Measurements from ENCODE around the gene MAP3K6.
"Not testable (repeated sequence)": the region's sequence is repeated elsewhere in the genome, so short reads cannot be mapped to it uniquely, and the experiment has no call there.

The MAP3K6 gene, protein sequence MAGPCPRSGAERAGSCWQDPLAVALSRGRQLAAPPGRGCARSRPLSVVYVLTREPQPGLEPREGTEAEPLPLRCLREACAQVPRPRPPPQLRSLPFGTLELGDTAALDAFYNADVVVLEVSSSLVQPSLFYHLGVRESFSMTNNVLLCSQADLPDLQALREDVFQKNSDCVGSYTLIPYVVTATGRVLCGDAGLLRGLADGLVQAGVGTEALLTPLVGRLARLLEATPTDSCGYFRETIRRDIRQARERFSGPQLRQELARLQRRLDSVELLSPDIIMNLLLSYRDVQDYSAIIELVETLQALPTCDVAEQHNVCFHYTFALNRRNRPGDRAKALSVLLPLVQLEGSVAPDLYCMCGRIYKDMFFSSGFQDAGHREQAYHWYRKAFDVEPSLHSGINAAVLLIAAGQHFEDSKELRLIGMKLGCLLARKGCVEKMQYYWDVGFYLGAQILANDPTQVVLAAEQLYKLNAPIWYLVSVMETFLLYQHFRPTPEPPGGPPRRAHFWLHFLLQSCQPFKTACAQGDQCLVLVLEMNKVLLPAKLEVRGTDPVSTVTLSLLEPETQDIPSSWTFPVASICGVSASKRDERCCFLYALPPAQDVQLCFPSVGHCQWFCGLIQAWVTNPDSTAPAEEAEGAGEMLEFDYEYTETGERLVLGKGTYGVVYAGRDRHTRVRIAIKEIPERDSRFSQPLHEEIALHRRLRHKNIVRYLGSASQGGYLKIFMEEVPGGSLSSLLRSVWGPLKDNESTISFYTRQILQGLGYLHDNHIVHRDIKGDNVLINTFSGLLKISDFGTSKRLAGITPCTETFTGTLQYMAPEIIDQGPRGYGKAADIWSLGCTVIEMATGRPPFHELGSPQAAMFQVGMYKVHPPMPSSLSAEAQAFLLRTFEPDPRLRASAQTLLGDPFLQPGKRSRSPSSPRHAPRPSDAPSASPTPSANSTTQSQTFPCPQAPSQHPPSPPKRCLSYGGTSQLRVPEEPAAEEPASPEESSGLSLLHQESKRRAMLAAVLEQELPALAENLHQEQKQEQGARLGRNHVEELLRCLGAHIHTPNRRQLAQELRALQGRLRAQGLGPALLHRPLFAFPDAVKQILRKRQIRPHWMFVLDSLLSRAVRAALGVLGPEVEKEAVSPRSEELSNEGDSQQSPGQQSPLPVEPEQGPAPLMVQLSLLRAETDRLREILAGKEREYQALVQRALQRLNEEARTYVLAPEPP (N-terminal part only)
- 7.1 to 9.5 (median 8.3) reads per million in 3 donors for total RNA-seq

DNA sequence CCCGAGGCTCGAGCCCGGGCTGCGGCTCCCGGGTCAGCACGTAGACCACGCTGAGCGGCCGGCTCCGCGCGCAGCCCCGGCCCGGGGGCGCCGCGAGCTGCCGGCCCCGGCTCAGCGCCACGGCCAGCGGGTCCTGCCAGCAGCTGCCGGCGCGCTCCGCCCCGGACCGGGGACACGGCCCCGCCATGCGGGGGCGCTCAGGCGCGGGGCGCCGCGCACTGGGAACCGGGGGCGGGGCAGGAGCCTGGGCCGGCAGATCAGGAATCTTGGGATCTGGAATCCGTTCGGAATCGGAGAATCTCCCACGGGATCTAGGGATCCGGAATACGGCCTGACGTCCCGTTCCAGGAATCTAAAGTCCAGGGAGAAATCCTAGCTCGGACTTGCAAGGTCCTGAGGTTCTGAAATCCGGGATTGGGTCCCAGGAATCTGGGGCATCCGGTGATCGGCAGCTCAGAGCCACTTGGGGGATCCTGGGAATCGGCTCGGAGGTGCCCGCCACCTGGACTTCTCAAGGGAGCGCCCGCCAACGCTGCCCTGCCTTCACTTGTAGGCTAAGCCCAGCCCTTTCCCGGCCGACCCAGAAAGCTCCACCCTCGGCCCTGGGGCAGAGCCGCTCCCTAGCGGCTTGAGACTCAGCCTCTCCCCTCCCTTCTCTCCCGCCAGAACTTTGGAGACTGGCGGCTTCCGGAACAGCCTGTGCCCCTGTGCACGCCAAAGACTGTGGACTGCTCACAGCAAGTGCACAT lies at the start of gene MAP3K6:
Gene MAP3K6 (minus strand): TSS at position 551 of the 749 bp plus-strand sequence. CDS start 364 bp downstream, at position 187.
- Histone ChIP-seq H3K27ac (ENCODE audit: insufficient read depth, low read length, poor library complexity, severe bottlenecking) (peak within 1 kb of the TSS; percentile 43), H3K4me3 (ENCODE audit: insufficient read depth, low read depth, low read length, poor library complexity, severe bottlenecking) (peak within 1 kb of the TSS; percentile 72), H3K9me3 (ENCODE audit: control insufficient read depth, low read length) (no peaks in the 10 kb centered on the region), H3K4me1 (ENCODE audit: control insufficient read depth, insufficient read depth, low read length, poor library complexity, severe bottlenecking) (peaks cover 20% of the 10 kb centered on the region), H3K36me3 (ENCODE audit: control insufficient read depth, insufficient read depth, low read length) (no peaks in the 10 kb centered on the region), H3K27me3 (replicated peaks; ENCODE audit: control insufficient read depth, insufficient read depth, low read length, poor library complexity, severe bottlenecking) (no peaks in the 10 kb centered on the region)
- no peak for DNase-seq

DNA sequence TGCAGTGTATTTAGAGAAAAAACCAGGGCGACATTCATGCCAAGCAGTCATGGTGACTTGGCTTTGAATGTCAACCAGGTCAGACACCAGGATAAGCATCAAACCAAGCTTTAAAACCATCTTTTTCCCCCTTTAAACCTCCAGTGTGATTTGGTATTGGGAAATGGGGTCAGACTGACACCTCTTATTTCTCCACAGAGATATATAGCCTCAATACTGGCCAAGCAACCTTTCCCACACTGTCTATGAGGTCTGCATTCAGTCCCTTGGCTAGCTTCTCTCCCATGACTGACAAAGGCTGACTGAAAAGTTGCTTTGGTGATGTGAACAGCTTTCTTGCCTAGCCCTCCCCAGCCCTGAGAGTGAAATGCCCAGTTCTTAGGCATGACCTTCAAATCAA lies 47.3 kb upstream of the MAP3K6 start:
- Histone ChIP-seq H3K4me1 (ENCODE audit: control insufficient read depth, insufficient read depth, low read length, poor library complexity, severe bottlenecking) (no peaks in the 10 kb centered on the region), H3K36me3 (ENCODE audit: control insufficient read depth, insufficient read depth, low read length) (peaks cover 87% of the 10 kb centered on the region)
- no peak for DNase-seq

DNA sequence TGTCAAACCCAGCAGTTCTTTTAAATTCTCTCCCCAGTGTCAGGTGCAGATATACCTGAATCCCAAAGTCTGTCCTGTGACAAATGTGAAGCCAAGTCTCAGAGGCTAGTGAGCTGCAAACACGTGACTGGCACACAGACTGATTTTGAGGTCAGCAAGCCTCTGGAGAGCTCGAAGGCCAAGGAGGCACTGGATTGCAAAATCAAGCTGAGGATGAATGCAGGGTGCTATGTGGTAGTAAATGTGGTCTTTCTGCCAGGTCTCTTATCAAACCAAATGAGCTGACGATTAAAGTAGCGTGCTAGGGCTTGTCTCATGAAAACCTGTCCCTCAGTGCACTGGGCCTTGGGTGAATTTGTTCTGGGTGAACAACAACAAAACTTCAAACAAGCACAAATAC lies 46.2 kb upstream of the MAP3K6 start:
- H3K36me3 ChIP-seq (ENCODE audit: control insufficient read depth, insufficient read depth, low read length) = peaks cover 91% of the 10 kb centered on the region
- no peak for DNase-seq
- H3K27me3 ChIP-seq (replicated peaks; ENCODE audit: control insufficient read depth, insufficient read depth, low read length, poor library complexity, severe bottlenecking) = no peaks in the 10 kb centered on the region
- H3K27ac ChIP-seq (ENCODE audit: insufficient read depth, low read length, poor library complexity, severe bottlenecking) = no peak overlapping the region
- H3K4me3 ChIP-seq (ENCODE audit: insufficient read depth, low read depth, low read length, poor library complexity, severe bottlenecking) = no peak overlapping the region
- no peaks in the 10 kb centered on the region for H3K9me3 ChIP-seq (ENCODE audit: control insufficient read depth, low read length)
- H3K4me1 ChIP-seq (ENCODE audit: control insufficient read depth, insufficient read depth, low read length, poor library complexity, severe bottlenecking) = no peaks in the 10 kb centered on the region

More for the DNA sequence above, 47.3 kb upstream of the MAP3K6 start:
- H3K27ac ChIP-seq (ENCODE audit: insufficient read depth, low read length, poor library complexity, severe bottlenecking) = no peak overlapping the region
- no peak overlapping the region for H3K4me3 ChIP-seq (ENCODE audit: insufficient read depth, low read depth, low read length, poor library complexity, severe bottlenecking)
- no peaks in the 10 kb centered on the region for H3K9me3 ChIP-seq (ENCODE audit: control insufficient read depth, low read length)
- H3K27me3 ChIP-seq (replicated peaks; ENCODE audit: control insufficient read depth, insufficient read depth, low read length, poor library complexity, severe bottlenecking) = no peaks in the 10 kb centered on the region

DNA sequence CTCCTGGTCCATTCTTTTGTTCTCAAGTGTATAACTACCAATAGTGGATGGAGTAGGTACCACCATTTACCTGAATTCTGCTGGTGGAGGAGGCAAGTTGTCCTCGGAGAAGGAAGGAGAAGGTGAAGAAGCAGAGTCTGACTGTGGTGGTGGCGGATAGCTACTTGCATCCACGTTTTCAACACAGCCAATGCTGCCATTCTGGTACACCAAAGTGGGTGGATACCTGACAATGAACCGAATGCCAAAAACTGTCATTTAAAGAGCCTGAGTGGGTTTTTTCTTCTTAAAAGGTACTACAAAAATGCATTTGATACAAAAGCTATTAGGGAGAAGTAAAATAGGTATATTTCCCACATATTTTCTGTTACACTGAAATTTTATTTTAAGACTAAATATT lies 45.7 kb upstream of the MAP3K6 start:
- Histone ChIP-seq H3K9me3 (ENCODE audit: control insufficient read depth, low read length) (no peaks in the 10 kb centered on the region), H3K4me1 (ENCODE audit: control insufficient read depth, insufficient read depth, low read length, poor library complexity, severe bottlenecking) (no peaks in the 10 kb centered on the region), H3K27me3 (replicated peaks; ENCODE audit: control insufficient read depth, insufficient read depth, low read length, poor library complexity, severe bottlenecking) (no peaks in the 10 kb centered on the region), H3K36me3 (ENCODE audit: control insufficient read depth, insufficient read depth, low read length) (peaks cover 92% of the 10 kb centered on the region), H3K27ac (ENCODE audit: insufficient read depth, low read length, poor library complexity, severe bottlenecking) (no peak overlapping the region), H3K4me3 (ENCODE audit: insufficient read depth, low read depth, low read length, poor library complexity, severe bottlenecking) (no peak overlapping the region)
- no peak for DNase-seq

DNA sequence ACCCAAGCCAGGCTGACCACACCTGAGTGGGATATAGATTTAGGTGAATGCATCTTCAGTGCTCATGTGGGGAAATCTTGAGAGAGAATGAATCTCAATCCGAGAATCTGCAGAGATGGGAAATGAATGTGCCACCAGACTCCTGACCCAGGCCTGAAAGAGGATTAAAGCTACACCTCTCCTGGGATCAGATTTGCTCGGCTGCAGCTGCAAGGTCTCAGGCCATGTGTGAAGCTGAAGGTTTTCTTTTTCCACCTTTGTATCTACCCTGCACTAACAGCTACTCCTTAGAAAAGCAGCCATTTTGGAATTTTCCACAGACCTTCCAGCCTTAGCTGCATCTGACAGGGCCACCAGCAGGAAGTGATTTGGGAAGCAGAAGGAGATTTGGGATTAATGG lies 43.9 kb upstream of the MAP3K6 start:
- Histone ChIP-seq H3K27me3 (replicated peaks; ENCODE audit: control insufficient read depth, insufficient read depth, low read length, poor library complexity, severe bottlenecking) (no peaks in the 10 kb centered on the region), H3K9me3 (ENCODE audit: control insufficient read depth, low read length) (no peaks in the 10 kb centered on the region), H3K27ac (ENCODE audit: insufficient read depth, low read length, poor library complexity, severe bottlenecking) (no peak overlapping the region), H3K36me3 (ENCODE audit: control insufficient read depth, insufficient read depth, low read length) (peaks cover 82% of the 10 kb centered on the region), H3K4me1 (ENCODE audit: control insufficient read depth, insufficient read depth, low read length, poor library complexity, severe bottlenecking) (no peaks in the 10 kb centered on the region), H3K4me3 (ENCODE audit: insufficient read depth, low read depth, low read length, poor library complexity, severe bottlenecking) (no peak overlapping the region)
- no peak for DNase-seq

DNA sequence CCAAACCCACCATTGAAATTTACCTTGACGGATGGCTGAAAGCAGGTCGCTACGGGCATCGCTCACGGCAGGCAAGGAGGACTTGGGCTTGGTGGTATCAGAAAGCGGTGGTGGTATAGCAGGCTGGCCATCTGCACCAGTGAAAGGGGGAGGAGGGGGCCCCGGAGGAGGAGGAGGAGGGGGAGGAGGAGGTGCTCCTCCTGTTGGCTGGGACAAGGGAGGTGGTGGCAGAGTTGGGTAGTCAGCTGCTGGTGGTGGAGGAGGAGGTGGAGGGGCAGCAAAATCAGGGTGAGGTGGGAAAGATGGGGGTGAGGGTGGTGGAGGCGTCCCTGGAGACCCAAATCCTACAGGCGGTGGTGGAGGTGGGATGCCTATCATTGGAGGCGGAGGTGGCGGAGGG lies 42.9 kb upstream of the MAP3K6 start:
- no peak overlapping the region for H3K4me3 ChIP-seq (ENCODE audit: insufficient read depth, low read depth, low read length, poor library complexity, severe bottlenecking)
- peaks cover 77% of the 10 kb centered on the region for H3K36me3 ChIP-seq (ENCODE audit: control insufficient read depth, insufficient read depth, low read length)
- no peak overlapping the region for H3K27ac ChIP-seq (ENCODE audit: insufficient read depth, low read length, poor library complexity, severe bottlenecking)
- no peaks in the 10 kb centered on the region for H3K27me3 ChIP-seq (replicated peaks; ENCODE audit: control insufficient read depth, insufficient read depth, low read length, poor library complexity, severe bottlenecking)
- H3K4me1 ChIP-seq (ENCODE audit: control insufficient read depth, insufficient read depth, low read length, poor library complexity, severe bottlenecking) = no peaks in the 10 kb centered on the region
- no peak for DNase-seq
- H3K9me3 ChIP-seq (ENCODE audit: control insufficient read depth, low read length) = no peaks in the 10 kb centered on the region

DNA sequence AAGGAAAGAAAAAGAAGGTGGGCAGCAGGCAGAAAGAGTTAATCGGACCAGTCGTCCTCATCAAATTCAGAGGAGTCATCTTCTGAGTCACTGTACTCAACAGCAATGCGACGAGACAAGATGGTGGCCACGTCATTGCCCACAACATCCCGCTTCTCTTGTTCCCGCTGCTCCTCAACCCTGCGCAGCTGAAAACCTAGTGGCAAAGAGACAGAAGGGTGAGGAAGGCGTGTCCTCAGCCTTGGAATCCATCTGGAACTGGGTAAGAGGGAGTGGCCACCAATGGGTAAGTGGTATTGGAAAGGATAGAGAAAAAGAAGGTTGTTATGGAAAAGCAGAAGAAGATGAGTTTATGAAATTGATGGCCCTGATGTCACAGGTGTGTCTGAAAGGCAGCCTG lies 41.4 kb upstream of the MAP3K6 start:
- H3K27me3 ChIP-seq (replicated peaks; ENCODE audit: control insufficient read depth, insufficient read depth, low read length, poor library complexity, severe bottlenecking) = no peaks in the 10 kb centered on the region
- H3K4me3 ChIP-seq (ENCODE audit: insufficient read depth, low read depth, low read length, poor library complexity, severe bottlenecking) = no peak overlapping the region
- no peak overlapping the region for H3K27ac ChIP-seq (ENCODE audit: insufficient read depth, low read length, poor library complexity, severe bottlenecking)
- H3K9me3 ChIP-seq (ENCODE audit: control insufficient read depth, low read length) = no peaks in the 10 kb centered on the region
- H3K36me3 ChIP-seq (ENCODE audit: control insufficient read depth, insufficient read depth, low read length) = peaks cover 63% of the 10 kb centered on the region
- no peak for DNase-seq
- no peaks in the 10 kb centered on the region for H3K4me1 ChIP-seq (ENCODE audit: control insufficient read depth, insufficient read depth, low read length, poor library complexity, severe bottlenecking)

DNA sequence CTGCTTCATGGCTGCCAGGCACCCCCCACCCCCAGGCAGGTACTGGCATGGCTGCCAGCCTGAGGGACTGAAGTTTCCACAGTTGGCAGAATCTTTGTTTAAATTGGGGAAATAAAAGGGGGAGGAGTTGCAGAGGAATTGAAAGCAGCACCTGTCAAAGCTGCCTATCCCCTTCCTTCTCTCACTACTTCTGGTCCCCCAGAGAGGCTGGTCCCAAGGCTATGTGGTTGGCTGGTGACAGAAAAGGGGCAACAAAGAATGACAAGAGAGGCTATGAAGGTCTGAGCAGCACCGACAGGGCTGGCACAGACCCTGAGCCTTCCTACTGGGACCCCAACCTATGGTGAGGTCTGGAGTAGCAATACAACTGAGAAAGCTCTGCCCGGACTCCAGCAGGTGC lies 40.0 kb upstream of the MAP3K6 start:
- not testable (repeated sequence) for H3K4me3 ChIP-seq (ENCODE audit: insufficient read depth, low read depth, low read length, poor library complexity, severe bottlenecking); H3K4me1 ChIP-seq (ENCODE audit: control insufficient read depth, insufficient read depth, low read length, poor library complexity, severe bottlenecking); H3K9me3 ChIP-seq (ENCODE audit: control insufficient read depth, low read length); H3K27me3 ChIP-seq (replicated peaks; ENCODE audit: control insufficient read depth, insufficient read depth, low read length, poor library complexity, severe bottlenecking); H3K27ac ChIP-seq (ENCODE audit: insufficient read depth, low read length, poor library complexity, severe bottlenecking); DNase-seq
- H3K36me3 ChIP-seq (ENCODE audit: control insufficient read depth, insufficient read depth, low read length) = peaks cover 50% of the 10 kb centered on the region

DNA sequence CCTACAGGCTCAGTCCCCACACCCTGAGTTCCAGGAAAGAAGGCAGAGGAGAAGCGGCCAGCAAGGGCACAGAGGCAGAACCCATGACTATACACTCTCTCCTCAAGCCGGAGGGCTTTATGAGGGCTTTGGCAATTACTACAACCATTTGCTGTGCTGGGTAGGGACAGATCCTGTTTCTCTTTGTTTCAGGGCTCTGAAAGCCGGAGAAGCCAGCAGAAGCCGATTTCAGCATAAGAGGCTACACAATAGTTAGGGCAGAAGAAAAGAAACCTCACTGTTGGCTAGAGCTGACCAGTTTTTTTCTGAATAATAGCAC lies 39.6 kb upstream of the MAP3K6 start:
- H3K27ac ChIP-seq (ENCODE audit: insufficient read depth, low read length, poor library complexity, severe bottlenecking) = no peak overlapping the region
- H3K4me1 ChIP-seq (ENCODE audit: control insufficient read depth, insufficient read depth, low read length, poor library complexity, severe bottlenecking) = no peaks in the 10 kb centered on the region
- no peak for DNase-seq
- H3K27me3 ChIP-seq (replicated peaks; ENCODE audit: control insufficient read depth, insufficient read depth, low read length, poor library complexity, severe bottlenecking) = no peaks in the 10 kb centered on the region
- no peaks in the 10 kb centered on the region for H3K9me3 ChIP-seq (ENCODE audit: control insufficient read depth, low read length)
- H3K36me3 ChIP-seq (ENCODE audit: control insufficient read depth, insufficient read depth, low read length) = peaks cover 48% of the 10 kb centered on the region
- H3K4me3 ChIP-seq (ENCODE audit: insufficient read depth, low read depth, low read length, poor library complexity, severe bottlenecking) = no peak overlapping the region

Data from effector memory CD4-positive, alpha-beta T cell (primary cell).